GM12892 (cell line): ENCODE measurements around the gene HYAL3.

Experiments used
- POLR2A ChIP-seq: IDR thresholded peaks from 2 replicates; pipeline ENCODE4 v1.6.1; 2011; ENCODE audit warnings: low read depth, low read length, control low read depth
- POLR2AphosphoS5 ChIP-seq: IDR thresholded peaks from 2 replicates; pipeline ENCODE4 v1.6.1; 2011; ENCODE audit warnings: low read depth, low read length, control low read depth
- TAF1 ChIP-seq: IDR thresholded peaks from 2 replicates; pipeline ENCODE4 v1.6.1; 2011; ENCODE audit warnings: low read depth, mild to moderate bottlenecking, control low read depth, low read length, borderline replicate concordance

DNA sequence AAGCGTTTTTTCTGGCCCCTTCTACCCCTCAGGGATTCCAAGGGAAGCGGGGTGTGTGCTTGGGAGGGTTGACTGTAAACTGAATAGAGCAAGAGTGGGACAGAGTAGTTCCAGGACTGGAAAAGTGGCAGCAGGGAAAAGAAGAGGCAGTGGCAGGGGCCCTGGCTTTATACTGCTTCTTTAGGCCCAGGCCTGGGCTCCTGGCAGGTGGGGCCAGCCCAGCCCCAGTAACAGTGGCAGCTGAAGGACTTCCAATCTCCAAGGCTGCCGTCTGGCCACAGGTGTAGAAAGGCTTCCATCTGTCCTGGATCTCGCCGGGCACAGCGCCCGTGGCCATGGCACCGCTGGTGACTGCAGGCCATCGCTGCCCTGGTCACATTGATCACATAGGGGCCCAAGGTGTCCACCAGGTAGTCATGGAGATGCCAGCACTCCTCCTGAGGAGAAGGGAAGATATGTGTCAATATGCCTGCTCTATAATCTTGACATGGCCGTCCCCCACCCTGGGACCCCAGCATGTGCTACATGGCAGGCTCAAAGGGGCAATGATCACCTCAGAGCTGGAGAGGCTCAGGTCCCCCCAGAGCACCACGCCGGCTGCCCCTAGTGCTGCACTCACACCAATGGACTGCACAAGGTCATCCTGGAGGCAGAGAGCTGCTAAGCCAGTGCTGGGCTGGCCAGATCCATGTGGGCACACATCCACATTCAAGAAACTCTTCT, 6.0 kb downstream of the HYAL3 start:
- TF ChIP-seq POLR2A = no peak
- no peak for TF ChIP-seq TAF1
- TF ChIP-seq POLR2AphosphoS5 = no peak
